DND-41 (cell line): Measurements from ENCODE around the gene CELSR3.

Source experiments
- ATAC-seq: fragments of 200-7000 bp; cut with Tn5 transposase; 3 replicates; pipeline ENCODE4 v1.9.1; 2021; ENCODE audit warnings: low read depth; ENCODE audit not compliant: insufficient read depth
- DNase-seq: peaks from one replicate; pipeline ENCODE4 v3.0.0-alpha.2; 2020
- H2AFZ ChIP-seq: 2 replicates; pipeline ENCODE4 v1.6.0; 2012; ENCODE audit warnings: low read depth, low read length
- H3K27ac ChIP-seq: 2 replicates; pipeline ENCODE4 v1.5.1; 2012; ENCODE audit warnings: low read length, inconsistent platforms
- H3K27me3 ChIP-seq: fragments of 200-600 bp; sonication (generic); 2 replicates; pipeline ENCODE4 v1.6.0; 2012; ENCODE audit warnings: low read length, mild to moderate bottlenecking, inconsistent platforms; ENCODE audit not compliant: insufficient read depth, poor library complexity
- H3K36me3 ChIP-seq: 2 replicates; pipeline ENCODE4 v1.5.1; 2012; ENCODE audit warnings: low read length, inconsistent platforms; ENCODE audit not compliant: insufficient read depth
- H3K4me1 ChIP-seq: 2 replicates; pipeline ENCODE4 v1.5.1; 2012; ENCODE audit warnings: mild to moderate bottlenecking, low read length; ENCODE audit not compliant: insufficient read depth
- H3K4me2 ChIP-seq: 2 replicates; pipeline ENCODE4 v1.6.0; 2012; ENCODE audit warnings: mild to moderate bottlenecking, moderate library complexity, low read length, inconsistent platforms; ENCODE audit not compliant: insufficient read depth
- H3K4me3 ChIP-seq, 2 experiments: fragments of 200-600 bp in 1 of 2; shearing (Covaris generic) in 1 of 2; 2 replicates each; pipeline ENCODE4 v1.5.1; 2012 to 2016; ENCODE audit warnings: inconsistent platforms in 2 of 2, low read length in 2 of 2, mild to moderate bottlenecking in 2 of 2, low read depth in 1 of 2, moderate library complexity in 1 of 2
- H3K79me2 ChIP-seq: 2 replicates; pipeline ENCODE4 v1.6.0; 2012; ENCODE audit warnings: low read length, inconsistent platforms; ENCODE audit not compliant: insufficient read depth
- H3K9ac ChIP-seq: 2 replicates; pipeline ENCODE4 v1.6.0; 2012; ENCODE audit warnings: low read depth, mild to moderate bottlenecking, inconsistent platforms, low read length, moderate library complexity
- H3K9me3 ChIP-seq: 2 replicates; pipeline ENCODE4 v1.5.1; 2012; ENCODE audit warnings: low read length, moderate library complexity, mild to moderate bottlenecking, inconsistent platforms; ENCODE audit not compliant: insufficient read depth, severe bottlenecking
- H4K20me1 ChIP-seq: 2 replicates; pipeline ENCODE4 v1.6.0; 2012; ENCODE audit warnings: low read length; ENCODE audit not compliant: insufficient read depth
- EZH2 ChIP-seq: IDR thresholded peaks from 3 replicates; pipeline ENCODE4 v1.6.1; 2012; ENCODE audit warnings: borderline replicate concordance, low read depth, mild to moderate bottlenecking, moderate library complexity, low read length, inconsistent platforms; ENCODE audit not compliant: severe bottlenecking
- TF ChIP-seq, protein P1 (sequence below): IDR thresholded peaks from 2 replicates; pipeline ENCODE4 v1.5.1; 2012; ENCODE audit warnings: borderline replicate concordance, low read length, moderate library complexity, mild to moderate bottlenecking; ENCODE audit not compliant: poor library complexity, severe bottlenecking; ENCODE audit errors: extremely low read depth

CELSR3 gene

DNA sequence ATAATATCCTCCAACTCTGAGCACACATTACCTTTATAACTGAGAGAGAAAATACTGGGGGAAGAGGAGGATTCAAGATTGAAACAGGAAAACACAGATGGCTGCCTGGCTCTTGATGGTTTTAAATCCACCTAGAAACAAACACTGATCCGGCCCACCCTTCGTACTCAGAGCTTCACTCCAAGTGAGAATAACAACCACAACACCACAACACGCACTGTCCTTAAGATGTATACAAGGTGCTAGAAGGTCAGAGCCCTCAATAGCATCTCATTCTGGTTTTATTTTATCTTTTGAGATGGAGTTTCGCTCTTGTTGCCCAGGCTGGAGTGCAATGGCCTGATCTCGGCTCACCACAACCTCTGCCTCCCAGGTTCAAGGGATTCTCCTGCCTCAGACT is 44.5 kb upstream of the CELSR3 start:
- no peak for ATAC-seq
- Histone ChIP-seq H3K9ac (no peak overlapping the region), H3K9me3 (no peaks in the 10 kb centered on the region), H3K4me1 (peaks cover 8% of the 10 kb centered on the region; the same call in 1 of the 2 replicates), H3K27ac (no peak overlapping the region), H3K27me3 (no peaks in the 10 kb centered on the region), H2AFZ (no peak overlapping the region), H3K4me3 (no peak overlapping the region), H4K20me1 (peaks cover 80% of the 10 kb centered on the region), H3K79me2 (peaks cover 97% of the 10 kb centered on the region), H3K36me3 (peaks cover 69% of the 10 kb centered on the region), H3K4me2 (no peak overlapping the region)
- no peak for DNase-seq
- TF ChIP-seq EZH2 = no peak
- TF ChIP-seq, protein P1, sequence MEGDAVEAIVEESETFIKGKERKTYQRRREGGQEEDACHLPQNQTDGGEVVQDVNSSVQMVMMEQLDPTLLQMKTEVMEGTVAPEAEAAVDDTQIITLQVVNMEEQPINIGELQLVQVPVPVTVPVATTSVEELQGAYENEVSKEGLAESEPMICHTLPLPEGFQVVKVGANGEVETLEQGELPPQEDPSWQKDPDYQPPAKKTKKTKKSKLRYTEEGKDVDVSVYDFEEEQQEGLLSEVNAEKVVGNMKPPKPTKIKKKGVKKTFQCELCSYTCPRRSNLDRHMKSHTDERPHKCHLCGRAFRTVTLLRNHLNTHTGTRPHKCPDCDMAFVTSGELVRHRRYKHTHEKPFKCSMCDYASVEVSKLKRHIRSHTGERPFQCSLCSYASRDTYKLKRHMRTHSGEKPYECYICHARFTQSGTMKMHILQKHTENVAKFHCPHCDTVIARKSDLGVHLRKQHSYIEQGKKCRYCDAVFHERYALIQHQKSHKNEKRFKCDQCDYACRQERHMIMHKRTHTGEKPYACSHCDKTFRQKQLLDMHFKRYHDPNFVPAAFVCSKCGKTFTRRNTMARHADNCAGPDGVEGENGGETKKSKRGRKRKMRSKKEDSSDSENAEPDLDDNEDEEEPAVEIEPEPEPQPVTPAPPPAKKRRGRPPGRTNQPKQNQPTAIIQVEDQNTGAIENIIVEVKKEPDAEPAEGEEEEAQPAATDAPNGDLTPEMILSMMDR = no peak

DNA sequence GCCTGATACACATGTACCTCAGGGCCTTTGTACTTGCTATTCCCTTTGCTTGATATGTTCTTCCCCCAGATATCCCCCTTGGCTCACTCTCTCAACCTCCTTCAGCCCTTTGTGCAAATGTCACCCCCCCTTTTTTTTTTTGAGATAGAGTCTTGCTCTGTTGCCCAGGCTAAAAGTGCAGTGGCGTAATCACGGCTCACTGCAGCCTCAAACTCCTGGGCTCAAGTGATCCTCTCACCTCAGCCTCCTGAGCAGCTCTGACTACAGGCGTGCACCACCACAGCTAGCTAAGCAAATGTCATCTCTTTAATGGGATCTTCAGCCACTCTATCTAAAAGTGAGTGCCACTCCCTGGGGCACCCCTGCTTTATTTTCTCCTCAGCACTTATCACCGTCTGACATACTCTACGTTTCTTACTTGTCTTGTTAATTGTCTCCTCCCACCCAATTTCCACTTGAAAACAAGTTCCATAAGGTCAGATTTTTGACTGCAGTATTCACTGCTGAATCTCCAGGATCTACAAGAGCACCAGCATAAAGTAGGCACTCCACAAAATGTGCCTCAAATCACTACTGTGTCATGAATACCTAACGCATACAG is 39.7 kb upstream of the CELSR3 start:
- Histone ChIP-seq H3K4me1 (no peaks in the 10 kb centered on the region), H4K20me1 (peaks cover 84% of the 10 kb centered on the region), H3K36me3 (peaks cover 64% of the 10 kb centered on the region), H3K4me2 (no peak overlapping the region), H3K27ac (no peak overlapping the region), H3K9ac (no peak overlapping the region), H3K4me3 (no peak overlapping the region), H3K9me3 (no peaks in the 10 kb centered on the region), H2AFZ (no peak overlapping the region), H3K79me2 (peaks cover 100% of the 10 kb centered on the region), H3K27me3 (no peaks in the 10 kb centered on the region)
- ATAC-seq = no peak
- no peak for TF ChIP-seq EZH2
- TF ChIP-seq, protein P1 = no peak
- no peak for DNase-seq

DNA sequence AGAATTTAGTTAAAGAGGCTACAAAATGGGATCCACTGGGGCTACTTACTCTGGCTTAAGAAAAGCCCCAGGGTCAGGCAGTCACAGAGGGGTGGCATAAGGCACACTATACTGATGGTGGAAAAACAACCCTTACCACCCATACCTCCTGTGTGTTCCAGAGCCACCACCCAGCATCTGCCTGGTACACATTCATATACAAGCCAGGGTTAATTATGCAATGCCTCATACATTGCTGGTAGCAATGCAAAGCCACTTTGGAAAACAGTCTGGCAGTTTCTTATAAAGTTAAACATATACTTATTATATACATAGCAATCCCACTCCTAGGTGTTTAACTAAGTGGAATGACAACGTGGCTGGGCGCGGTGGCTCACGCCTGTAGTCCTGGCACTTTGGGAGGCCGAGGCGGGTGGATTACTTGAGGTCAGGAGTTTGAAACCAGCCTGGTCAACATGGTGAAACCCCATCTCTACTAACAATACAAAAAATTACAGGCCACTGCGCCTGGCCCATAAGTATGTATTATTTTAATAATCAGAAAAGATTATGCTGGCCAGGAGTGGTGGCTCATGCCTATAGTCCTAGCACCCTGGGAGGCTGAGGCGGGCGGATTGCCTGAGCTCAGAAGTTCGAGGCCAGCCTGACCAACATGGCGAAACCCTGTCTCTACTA is 38.2 kb upstream of the CELSR3 start:
- peaks cover 98% of the 10 kb centered on the region for H3K79me2 ChIP-seq
- H4K20me1 ChIP-seq = peaks cover 78% of the 10 kb centered on the region
- H3K9me3 ChIP-seq = no peaks in the 10 kb centered on the region
- no peak overlapping the region for H3K4me2 ChIP-seq
- no peak overlapping the region for H2AFZ ChIP-seq
- no peaks in the 10 kb centered on the region for H3K4me1 ChIP-seq
- DNase-seq (no peak), ATAC-seq (no peak)
- no peaks in the 10 kb centered on the region for H3K27me3 ChIP-seq
- no peak overlapping the region for H3K9ac ChIP-seq
- no peak overlapping the region for H3K4me3 ChIP-seq
- no peak for TF ChIP-seq EZH2
- TF ChIP-seq, protein P1 = no peak
- peaks cover 58% of the 10 kb centered on the region for H3K36me3 ChIP-seq
- no peak overlapping the region for H3K27ac ChIP-seq
